SK-N-SH (cell line): ENCODE results near the gene RNF217. TPM values are rescaled to one million over a fixed set of nuclear protein-coding genes. Genes with fewer than 3 reads are reported as not detected.

Source experiments
- CTCF ChIA-PET: fragments of 300-600, 350-600 bp; formaldehyde crosslinking; extraction: SDS; loops from one replicate; lab custom pipeline; 2021; lab: Yijun Ruan, JAX
- POLR2A ChIA-PET: fragments of 350-600 bp; sonication (Branson Sonifier 250); formaldehyde crosslinking; extraction: SDS; loops from one replicate; lab custom pipeline; 2020; ENCODE audit warnings: antibody characterized with exemption, inconsistent platforms; lab: Yijun Ruan, JAX
- DNase-seq: peaks from one replicate; pipeline ENCODE4 v3.0.0; 2012
- H2AFZ ChIP-seq: fragments of 200-600 bp; sonication (generic); 2 replicates; pipeline ENCODE4 v1.8.1; 2016; ENCODE audit warnings: antibody characterized with exemption, mild to moderate bottlenecking, low read depth
- H3F3A ChIP-seq: fragments of 200-600 bp; sonication (generic); replicated peaks from 2 replicates; pipeline ENCODE3; 2016; ENCODE audit warnings: antibody characterized with exemption, mild to moderate bottlenecking; ENCODE audit not compliant: insufficient read depth
- H3K27ac ChIP-seq, 2 experiments: fragments of 200-500 bp in 1 of 2; fragments of 200-600 bp in 1 of 2; sonication (Bioruptor generic) in 1 of 2; sonication (generic), shearing (Covaris generic) in 1 of 2; 2 replicates each; pipeline versions ENCODE4 v1.5.1 to v1.6.1; 2014 to 2016; ENCODE audit warnings: low read depth in 2 of 2, inconsistent platforms in 1 of 2, low read length in 1 of 2, mild to moderate bottlenecking in 1 of 2, mixed read lengths in 1 of 2
- H3K27me3 ChIP-seq: fragments of 200-600 bp; sonication (generic), shearing (Covaris generic); 2 replicates; pipeline ENCODE4 v1.6.1; 2016; ENCODE audit warnings: mixed run types; ENCODE audit not compliant: insufficient read depth
- H3K36me3 ChIP-seq, 2 experiments: fragments of 200-500 bp in 1 of 2; fragments of 200-600 bp in 1 of 2; sonication (Bioruptor generic) in 1 of 2; sonication (generic) in 1 of 2; replicated peaks in 1 of 2; 2 replicates each; pipeline versions ENCODE3 to v1.5.1; 2014 to 2016; ENCODE audit warnings: low read length in 1 of 2, mild to moderate bottlenecking in 1 of 2; ENCODE audit not compliant: insufficient read depth in 2 of 2, control insufficient read depth in 1 of 2
- H3K4me1 ChIP-seq, 2 experiments: fragments of 200-500 bp in 1 of 2; fragments of 200-600 bp in 1 of 2; sonication (Bioruptor generic) in 1 of 2; sonication (generic), shearing (Covaris generic) in 1 of 2; 2 replicates each; pipeline versions ENCODE4 v1.5.1 to v1.6.1; 2014 to 2016; ENCODE audit warnings: low read depth in 1 of 2, low read length in 1 of 2, mixed run types in 1 of 2; ENCODE audit not compliant: insufficient read depth in 2 of 2, control insufficient read depth in 1 of 2
- H3K4me2 ChIP-seq: fragments of 200-600 bp; sonication (generic), shearing (Covaris generic); 2 replicates; pipeline ENCODE4 v1.6.1; 2017; ENCODE audit warnings: mixed run types
- H3K4me3 ChIP-seq, 2 experiments: fragments of 200-500 bp in 1 of 2; fragments of 200-600 bp in 1 of 2; sonication (Bioruptor generic) in 1 of 2; sonication (generic), shearing (Covaris generic) in 1 of 2; 2 replicates each; pipeline versions ENCODE4 v1.5.1 to v1.8.1; 2014 to 2016; ENCODE audit warnings: low read depth in 2 of 2, inconsistent platforms in 1 of 2, low read length in 1 of 2, mild to moderate bottlenecking in 1 of 2, mixed read lengths in 1 of 2, moderate library complexity in 1 of 2
- H3K79me2 ChIP-seq: fragments of 200-600 bp; sonication (generic); 2 replicates; pipeline ENCODE4 v1.8.1; 2017; ENCODE audit warnings: mild to moderate bottlenecking; ENCODE audit not compliant: insufficient read depth
- H3K9ac ChIP-seq: fragments of 200-600 bp; sonication (generic); 2 replicates; pipeline ENCODE4 v1.6.1; 2017; ENCODE audit warnings: mixed run types
- H3K9me2 ChIP-seq: fragments of 200-600 bp; sonication (generic); 2 replicates; pipeline ENCODE4 v1.6.1; 2017; ENCODE audit warnings: mixed run types
- H3K9me3 ChIP-seq: fragments of 200-600 bp; sonication (generic); 2 replicates; pipeline ENCODE4 v1.6.1; 2017; ENCODE audit warnings: mixed run types, mild to moderate bottlenecking, moderate library complexity
- H4K20me1 ChIP-seq: fragments of 200-600 bp; sonication (generic); 2 replicates; pipeline ENCODE4 v1.6.1; 2017; ENCODE audit warnings: mild to moderate bottlenecking, mixed run types; ENCODE audit not compliant: insufficient read depth
- CHD2 ChIP-seq: fragments of 150-350 bp; IDR thresholded peaks from 2 replicates; pipeline ENCODE4 v1.6.1; 2018; ENCODE audit warnings: low read length; ENCODE audit not compliant: partially characterized antibody
- ELF1 ChIP-seq: IDR thresholded peaks from 2 replicates; pipeline ENCODE4 v1.4.0; 2012
- FOXJ3 ChIP-seq: sonication (generic); formaldehyde crosslinking; IDR thresholded peaks from 2 replicates; pipeline ENCODE4 v1.5.1; 2020; ENCODE audit warnings: mild to moderate bottlenecking, missing genetic modification reagents
- FOXM1 ChIP-seq: IDR thresholded peaks from 2 replicates; pipeline ENCODE4 v1.4.0; 2012; ENCODE audit warnings: low read depth, mild to moderate bottlenecking
- GABPA ChIP-seq: IDR thresholded peaks from 2 replicates; pipeline ENCODE4 v1.4.0; 2012; ENCODE audit warnings: low read depth, mild to moderate bottlenecking
- JUND ChIP-seq: IDR thresholded peaks from 2 replicates; pipeline ENCODE4 v1.4.0; 2012
- NFIC ChIP-seq: IDR thresholded peaks from 2 replicates; pipeline ENCODE4 v1.4.0; 2012; ENCODE audit warnings: borderline replicate concordance
- NRF1 ChIP-seq: IDR thresholded peaks from 2 replicates; pipeline ENCODE4 v1.6.1; 2012; ENCODE audit warnings: low read depth, mild to moderate bottlenecking, low read length
- POLR2AphosphoS5 ChIP-seq: IDR thresholded peaks from 2 replicates; pipeline ENCODE4 v1.6.1; 2012; ENCODE audit warnings: low read depth, low read length
- RCOR1 ChIP-seq: fragments of 150-350 bp; IDR thresholded peaks from 2 replicates; pipeline ENCODE4 v1.6.1; 2017; ENCODE audit warnings: antibody characterized with exemption, low read length
- RFX5 ChIP-seq: IDR thresholded peaks from 2 replicates; pipeline ENCODE4 v1.6.1; 2012; ENCODE audit warnings: mild to moderate bottlenecking, improper control_type of control experiment, low read length
- RXRA ChIP-seq: IDR thresholded peaks from 2 replicates; pipeline ENCODE4 v1.4.0; 2012; ENCODE audit warnings: low read depth, mild to moderate bottlenecking, borderline replicate concordance
- SIN3A ChIP-seq: IDR thresholded peaks from 2 replicates; pipeline ENCODE4 v1.6.1; 2012; ENCODE audit warnings: low read depth, mild to moderate bottlenecking, low read length, moderate library complexity, borderline replicate concordance
- SMC3 ChIP-seq: IDR thresholded peaks from 2 replicates; pipeline ENCODE4 v1.6.1; 2012; ENCODE audit warnings: low read depth, low read length, improper control_type of control experiment
- TAF1 ChIP-seq: IDR thresholded peaks from 2 replicates; pipeline ENCODE4 v1.6.1; 2012; ENCODE audit warnings: low read depth, mild to moderate bottlenecking, low read length, moderate library complexity, borderline replicate concordance
- TEAD4 ChIP-seq: IDR thresholded peaks from 2 replicates; pipeline ENCODE4 v1.4.0; 2012; ENCODE audit warnings: mild to moderate bottlenecking, borderline replicate concordance; ENCODE audit not compliant: insufficient read depth
- WGBS: methylation state at CpG from one replicate; pipeline ENCODE4 v1.1.6; 2017; ENCODE audit warnings: low lambda C conversion rate; 5-methylcytosine and 5-hydroxymethylcytosine counted together
- polyA plus RNA-seq, 3 experiments: library from polyadenylated mRNA; depleted of rRNA; stranded (reverse); fragments of >200 nt; gene quantifications; 2 replicates each; pipeline ENCODE4 v1.2.3, GENCODE V29; 2012
- TF ChIP-seq, protein P1 (sequence below): IDR thresholded peaks from 2 replicates; pipeline ENCODE4 v1.4.0; 2012; ENCODE audit warnings: low read depth, borderline replicate concordance
- TF ChIP-seq, protein P2 (sequence below): fragments of 150-350 bp; IDR thresholded peaks from 2 replicates; pipeline ENCODE4 v1.6.1; 2016; ENCODE audit warnings: mild to moderate bottlenecking, low read depth, low read length
- TF ChIP-seq, protein P3 (sequence below): IDR thresholded peaks from 2 replicates; pipeline ENCODE4 v1.4.0; 2012; ENCODE audit warnings: low read depth
- TF ChIP-seq, protein P4 (sequence below): IDR thresholded peaks from 2 replicates; pipeline ENCODE4 v1.4.0; 2012; ENCODE audit warnings: low read depth, borderline replicate concordance

RNF217 gene
- polyA plus RNA-seq, 1 of the 3 experiments (the other 2 are of a cell fraction) = 0.28 TPM

DNA sequence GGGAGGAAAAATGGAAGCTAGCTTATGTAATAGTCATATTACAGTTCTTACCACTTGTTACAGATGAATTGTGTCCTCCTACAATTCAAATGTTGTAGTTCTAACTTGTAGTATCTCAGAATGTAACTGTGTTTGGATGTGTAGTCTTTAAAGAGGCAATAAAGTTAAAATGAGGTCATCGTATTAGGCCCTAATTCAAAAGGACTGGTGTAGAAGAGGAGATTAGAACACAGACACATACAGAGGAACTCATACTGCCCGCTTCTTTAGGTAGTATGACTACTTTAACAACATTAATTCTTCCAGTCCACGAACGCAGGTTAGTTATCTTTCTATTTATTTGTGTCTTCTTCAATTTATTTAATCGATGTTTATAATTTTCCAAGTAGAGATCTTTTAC, 144.8 kb downstream of the RNF217 start (continued):
- TF ChIP-seq FOXM1 = no peak
- no peak for TF ChIP-seq RXRA
- no peak for TF ChIP-seq CHD2
- no peak for TF ChIP-seq NFIC
- no peak for TF ChIP-seq GABPA
- TF ChIP-seq TAF1 = no peak

DNA sequence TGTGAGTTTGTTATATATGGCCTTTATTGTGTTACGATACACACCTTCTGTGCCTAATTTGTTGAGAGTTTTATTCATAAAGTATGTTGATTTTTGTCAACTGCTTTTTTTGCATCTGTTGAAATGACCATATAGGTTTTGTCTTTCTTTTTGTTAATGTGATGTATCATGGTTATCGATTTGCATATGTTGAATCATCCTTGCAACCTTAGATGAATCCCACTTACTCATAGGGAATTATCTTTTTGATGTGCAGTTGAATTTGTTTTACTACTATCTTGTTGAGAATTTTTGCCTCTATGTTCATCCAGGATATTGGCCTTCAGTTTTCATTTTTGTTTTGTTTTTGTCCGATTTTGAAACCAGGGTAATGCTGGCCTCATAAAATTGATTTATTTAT, 145.7 kb downstream of the RNF217 start:
- no peak overlapping the region for H3K4me2 ChIP-seq
- no peak for TF ChIP-seq SMC3
- no peak for TF ChIP-seq JUND
- TF ChIP-seq POLR2AphosphoS5 = no peak
- no peak for TF ChIP-seq ELF1
- TF ChIP-seq, protein P1, sequence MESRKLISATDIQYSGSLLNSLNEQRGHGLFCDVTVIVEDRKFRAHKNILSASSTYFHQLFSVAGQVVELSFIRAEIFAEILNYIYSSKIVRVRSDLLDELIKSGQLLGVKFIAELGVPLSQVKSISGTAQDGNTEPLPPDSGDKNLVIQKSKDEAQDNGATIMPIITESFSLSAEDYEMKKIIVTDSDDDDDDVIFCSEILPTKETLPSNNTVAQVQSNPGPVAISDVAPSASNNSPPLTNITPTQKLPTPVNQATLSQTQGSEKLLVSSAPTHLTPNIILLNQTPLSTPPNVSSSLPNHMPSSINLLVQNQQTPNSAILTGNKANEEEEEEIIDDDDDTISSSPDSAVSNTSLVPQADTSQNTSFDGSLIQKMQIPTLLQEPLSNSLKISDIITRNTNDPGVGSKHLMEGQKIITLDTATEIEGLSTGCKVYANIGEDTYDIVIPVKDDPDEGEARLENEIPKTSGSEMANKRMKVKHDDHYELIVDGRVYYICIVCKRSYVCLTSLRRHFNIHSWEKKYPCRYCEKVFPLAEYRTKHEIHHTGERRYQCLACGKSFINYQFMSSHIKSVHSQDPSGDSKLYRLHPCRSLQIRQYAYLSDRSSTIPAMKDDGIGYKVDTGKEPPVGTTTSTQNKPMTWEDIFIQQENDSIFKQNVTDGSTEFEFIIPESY = no peak
- TF ChIP-seq FOXM1 = no peak
- H3K4me3 ChIP-seq = no peak overlapping the region
- no peak overlapping the region for H3K9ac ChIP-seq
- no peaks in the 10 kb centered on the region for H3F3A ChIP-seq
- peaks cover 0 to 14% of the 10 kb centered on the region in 2 experiments; a peak in 1 of 4 replicates for H3K4me1 ChIP-seq
- WGBS = 30% methylated on average over 3 of the region's 3 CpGs
- ChIA-PET POLR2A (no interaction called here), CTCF (no interaction called here)
- no peaks in the 10 kb centered on the region for H4K20me1 ChIP-seq
- H2AFZ ChIP-seq = no peak overlapping the region
- no peak overlapping the region for H3K27ac ChIP-seq
- H3K9me2 ChIP-seq = no peaks in the 10 kb centered on the region
- no peaks in the 10 kb centered on the region for H3K27me3 ChIP-seq
- H3K79me2 ChIP-seq = no peaks in the 10 kb centered on the region
- no peaks in the 10 kb centered on the region for H3K36me3 ChIP-seq
- H3K9me3 ChIP-seq = 0 out of 2 replicates have a peak, but pooled peaks cover 9% of the 10 kb centered on the region
- no peak for DNase-seq

DNA sequence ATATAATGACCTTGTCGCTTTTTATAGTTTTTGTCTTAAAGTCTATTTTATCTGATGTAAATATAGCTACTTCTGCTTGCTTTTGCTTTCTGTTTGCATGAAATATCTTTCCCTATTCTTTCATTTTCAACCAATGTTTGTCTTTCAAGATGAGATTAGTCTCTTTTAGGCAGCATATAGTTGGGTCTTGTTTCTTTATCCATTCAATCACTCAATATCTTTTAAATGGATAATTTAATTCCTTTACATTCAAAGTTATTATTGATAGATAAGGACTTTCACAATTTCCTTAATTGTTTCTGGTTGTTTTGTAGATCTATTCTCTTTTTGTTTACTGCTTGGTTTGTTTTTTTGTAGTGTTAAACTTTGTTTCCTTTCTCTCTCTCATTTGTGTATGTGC, 147.8 kb downstream of the RNF217 start:
- Histone ChIP-seq H3K4me3 (no peak overlapping the region), H3K36me3 (no peaks in the 10 kb centered on the region), H2AFZ (no peak overlapping the region), H3K27ac (no peak overlapping the region), H3K9ac (no peak overlapping the region), H3K4me1 (no peaks in the 10 kb centered on the region; a peak in 1 of 4 replicates), H3K9me3 (0 out of 2 replicates have a peak, but pooled peaks cover 9% of the 10 kb centered on the region), H3K9me2 (no peaks in the 10 kb centered on the region), H4K20me1 (no peaks in the 10 kb centered on the region), H3K79me2 (no peaks in the 10 kb centered on the region), H3K27me3 (no peaks in the 10 kb centered on the region), H3K4me2 (no peak overlapping the region), H3F3A (no peaks in the 10 kb centered on the region)
- ChIA-PET POLR2A (no interaction called here), CTCF (no interaction called here)
- 12% methylated on average over 1 of the region's 1 CpG for WGBS
- no peak for DNase-seq
- TF ChIP-seq SIN3A (no peak), RXRA (no peak), SMC3 (no peak), ELF1 (no peak), JUND (no peak), CHD2 (no peak), RCOR1 (no peak), RFX5 (no peak), NRF1 (no peak), FOXJ3 (CRISPR knock-in tag) (no peak), TEAD4 (no peak)
- TF ChIP-seq, protein P2, sequence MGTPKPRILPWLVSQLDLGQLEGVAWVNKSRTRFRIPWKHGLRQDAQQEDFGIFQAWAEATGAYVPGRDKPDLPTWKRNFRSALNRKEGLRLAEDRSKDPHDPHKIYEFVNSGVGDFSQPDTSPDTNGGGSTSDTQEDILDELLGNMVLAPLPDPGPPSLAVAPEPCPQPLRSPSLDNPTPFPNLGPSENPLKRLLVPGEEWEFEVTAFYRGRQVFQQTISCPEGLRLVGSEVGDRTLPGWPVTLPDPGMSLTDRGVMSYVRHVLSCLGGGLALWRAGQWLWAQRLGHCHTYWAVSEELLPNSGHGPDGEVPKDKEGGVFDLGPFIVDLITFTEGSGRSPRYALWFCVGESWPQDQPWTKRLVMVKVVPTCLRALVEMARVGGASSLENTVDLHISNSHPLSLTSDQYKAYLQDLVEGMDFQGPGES = no peak
- TF ChIP-seq, protein P3, sequence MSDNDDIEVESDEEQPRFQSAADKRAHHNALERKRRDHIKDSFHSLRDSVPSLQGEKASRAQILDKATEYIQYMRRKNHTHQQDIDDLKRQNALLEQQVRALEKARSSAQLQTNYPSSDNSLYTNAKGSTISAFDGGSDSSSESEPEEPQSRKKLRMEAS = no peak
- TF ChIP-seq, protein P1 = no peak
- TF ChIP-seq, protein P4, sequence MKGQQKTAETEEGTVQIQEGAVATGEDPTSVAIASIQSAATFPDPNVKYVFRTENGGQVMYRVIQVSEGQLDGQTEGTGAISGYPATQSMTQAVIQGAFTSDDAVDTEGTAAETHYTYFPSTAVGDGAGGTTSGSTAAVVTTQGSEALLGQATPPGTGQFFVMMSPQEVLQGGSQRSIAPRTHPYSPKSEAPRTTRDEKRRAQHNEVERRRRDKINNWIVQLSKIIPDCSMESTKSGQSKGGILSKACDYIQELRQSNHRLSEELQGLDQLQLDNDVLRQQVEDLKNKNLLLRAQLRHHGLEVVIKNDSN = no peak
